Measurements from ENCODE around the gene RASSF1. TPM values are rescaled to one million over a fixed set of nuclear protein-coding genes. Genes with fewer than 3 reads are reported as not detected.

Gene RASSF1
- total RNA-seq, 1 experiment from 2014 or later = 29.6 TPM

DNA sequence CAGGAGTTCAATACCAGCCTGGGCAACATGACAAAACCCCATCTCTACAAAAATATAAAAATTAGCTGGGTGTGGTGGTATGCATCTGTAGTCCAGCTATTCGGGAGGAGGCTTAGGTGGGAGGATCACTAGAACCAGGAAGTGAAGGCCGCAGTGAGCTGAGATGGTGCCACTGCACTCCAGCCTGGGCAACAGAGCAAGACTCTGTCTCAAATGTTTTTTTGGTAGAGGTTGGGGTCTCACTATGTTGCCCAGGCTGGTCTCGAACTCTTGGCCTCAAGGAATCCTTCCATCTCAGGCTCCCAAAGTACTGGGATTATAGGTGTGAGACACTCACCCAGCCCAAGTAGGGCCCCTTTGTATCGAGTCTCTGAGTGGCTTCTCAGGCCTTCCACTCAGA, 46.5 kb downstream of the RASSF1 start:
- Histone ChIP-seq H3K9me2 (ENCODE audit: insufficient read depth) (no peaks in the 10 kb centered on the region), H3K79me2 (ENCODE audit: insufficient read depth, low read length) (peaks cover 34% of the 10 kb centered on the region), H3K27ac (ENCODE audit: low read depth, low read length) (no peak overlapping the region), H3K9me3 (ENCODE audit: control insufficient read depth in 1 of 2, insufficient read depth in 1 of 2, low read depth in 1 of 2, low read length in 2 of 2) (no peaks in the 10 kb centered on the region), H3K4me1 (ENCODE audit: control insufficient read depth in 1 of 2, insufficient read depth in 2 of 2, low read length in 2 of 2) (peaks cover 11 to 29% of the 10 kb centered on the region in 2 experiments), H3K4me3 (replicated peaks in 1 of 2; ENCODE audit: low read depth in 1 of 2, low read length in 2 of 2) (no peak overlapping the region), H3K9ac (ENCODE audit: low read length) (no peak overlapping the region), H3K36me3 (ENCODE audit: control insufficient read depth in 1 of 2, insufficient read depth in 2 of 2, low read length in 2 of 2) (peaks cover 10 to 18% of the 10 kb centered on the region in 2 experiments), H4K20me1 (ENCODE audit: insufficient read depth) (no peaks in the 10 kb centered on the region), H3K27me3 (ENCODE audit: insufficient read depth, low read length) (no peaks in the 10 kb centered on the region), H2AFZ (ENCODE audit: low read depth, low read length, poor library complexity, severe bottlenecking) (no peak overlapping the region), H3K4me2 (ENCODE audit: low read length) (no peak overlapping the region)
- CTCF ChIA-PET = no interaction called here
- RAD21 ChIA-PET (ENCODE audit: low non-redundant PET in 1 of 2, low total read pairs in 2 of 2, uncharacterized antibody in 2 of 2, unreplicated experiment in 2 of 2) = no interaction called here
- TF ChIP-seq SRF (IDR thresholded peaks at IDR 0.05; ENCODE audit: low read depth) = no peak
- POLR2A ChIA-PET = interaction anchor here (1.3 kb wide), 1 partner anchor 16 kb away, joined by 4 read pairs; the partner anchor contains the start of gene LSMEM2
- DNase-seq (ENCODE audit: low read depth, low spot score) = no peak
- intact Hi-C loops (cut with micrococcal nuclease) = no loop called here
- BruUV-seq (replicated peaks) = no TSS peak
- no peak for ATAC-seq

DNA sequence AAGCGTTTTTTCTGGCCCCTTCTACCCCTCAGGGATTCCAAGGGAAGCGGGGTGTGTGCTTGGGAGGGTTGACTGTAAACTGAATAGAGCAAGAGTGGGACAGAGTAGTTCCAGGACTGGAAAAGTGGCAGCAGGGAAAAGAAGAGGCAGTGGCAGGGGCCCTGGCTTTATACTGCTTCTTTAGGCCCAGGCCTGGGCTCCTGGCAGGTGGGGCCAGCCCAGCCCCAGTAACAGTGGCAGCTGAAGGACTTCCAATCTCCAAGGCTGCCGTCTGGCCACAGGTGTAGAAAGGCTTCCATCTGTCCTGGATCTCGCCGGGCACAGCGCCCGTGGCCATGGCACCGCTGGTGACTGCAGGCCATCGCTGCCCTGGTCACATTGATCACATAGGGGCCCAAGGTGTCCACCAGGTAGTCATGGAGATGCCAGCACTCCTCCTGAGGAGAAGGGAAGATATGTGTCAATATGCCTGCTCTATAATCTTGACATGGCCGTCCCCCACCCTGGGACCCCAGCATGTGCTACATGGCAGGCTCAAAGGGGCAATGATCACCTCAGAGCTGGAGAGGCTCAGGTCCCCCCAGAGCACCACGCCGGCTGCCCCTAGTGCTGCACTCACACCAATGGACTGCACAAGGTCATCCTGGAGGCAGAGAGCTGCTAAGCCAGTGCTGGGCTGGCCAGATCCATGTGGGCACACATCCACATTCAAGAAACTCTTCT, 47.4 kb downstream of the RASSF1 start:
- Histone ChIP-seq H3K9ac (ENCODE audit: low read length) (peak overlapping the region; percentile 99), H3K36me3 (ENCODE audit: control insufficient read depth in 1 of 2, insufficient read depth in 2 of 2, low read length in 2 of 2) (peaks cover 18 to 26% of the 10 kb centered on the region in 2 experiments), H3K4me2 (ENCODE audit: low read length) (peak overlapping the region; percentile 85), H4K20me1 (ENCODE audit: insufficient read depth) (no peaks in the 10 kb centered on the region), H3K27ac (ENCODE audit: low read depth, low read length) (peak overlapping the region; percentile 65), H3K4me1 (ENCODE audit: control insufficient read depth in 1 of 2, insufficient read depth in 2 of 2, low read length in 2 of 2) (peaks cover 11 to 24% of the 10 kb centered on the region in 2 experiments), H3K9me3 (ENCODE audit: control insufficient read depth in 1 of 2, insufficient read depth in 1 of 2, low read depth in 1 of 2, low read length in 2 of 2) (no peaks in the 10 kb centered on the region), H3K4me3 (replicated peaks in 1 of 2; ENCODE audit: low read depth in 1 of 2, low read length in 2 of 2) (peak overlapping the region; percentile 98 to 99), H2AFZ (ENCODE audit: low read depth, low read length, poor library complexity, severe bottlenecking) (no peak overlapping the region), H3K9me2 (ENCODE audit: insufficient read depth) (no peaks in the 10 kb centered on the region), H3K79me2 (ENCODE audit: insufficient read depth, low read length) (peaks cover 39% of the 10 kb centered on the region), H3K27me3 (ENCODE audit: insufficient read depth, low read length) (no peaks in the 10 kb centered on the region)
- DNase-seq (ENCODE audit: low read depth, low spot score) (no peak), ATAC-seq (no peak)
- ChIA-PET RAD21 (ENCODE audit: low non-redundant PET in 1 of 2, low total read pairs in 2 of 2, uncharacterized antibody in 2 of 2, unreplicated experiment in 2 of 2) (no interaction called here), CTCF (interaction anchor here (1.8 to 1.9 kb wide), 2 partner anchors 31 to 47 kb away, joined by 6 to 8 read pairs; no protein-coding TSS in a partner anchor), POLR2A (interaction anchor here (1.2 to 1.8 kb wide), 4 partner anchors 10 to 58 kb away, joined by 3 to 7 read pairs (median 4); partner anchors contain the start of genes GNAI2, HYAL1 and LSMEM2)
- intact Hi-C loops (cut with micrococcal nuclease) = no loop called here
- no TSS peak for BruUV-seq (replicated peaks)
- no peak for TF ChIP-seq ZNF274 (IDR thresholded peaks at IDR 0.05; ENCODE audit: low read depth, low read length)
- TF ChIP-seq, protein P1, sequence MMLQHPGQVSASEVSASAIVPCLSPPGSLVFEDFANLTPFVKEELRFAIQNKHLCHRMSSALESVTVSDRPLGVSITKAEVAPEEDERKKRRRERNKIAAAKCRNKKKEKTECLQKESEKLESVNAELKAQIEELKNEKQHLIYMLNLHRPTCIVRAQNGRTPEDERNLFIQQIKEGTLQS (IDR thresholded peaks at IDR 0.05) = no peak
- no peak for TF ChIP-seq RAD21 (IDR thresholded peaks at IDR 0.05; ENCODE audit: low read depth)
- TF ChIP-seq SIN3A (IDR thresholded peaks at IDR 0.05; ENCODE audit: low read depth) = no peak
